Panc1 (cell line): Measurements from ENCODE around the gene PYGO2.

ENCODE experiments used
- CTCF ChIP-seq: fragments of 450-650 bp; IDR thresholded peaks from 2 replicates; pipeline ENCODE4 v1.5.1; 2017; ENCODE audit warnings: mild to moderate bottlenecking
- POLR2AphosphoS5 ChIP-seq: IDR thresholded peaks from 2 replicates; pipeline ENCODE4 v1.6.1; 2012; ENCODE audit warnings: mild to moderate bottlenecking, low read depth, low read length, moderate library complexity
- REST ChIP-seq, 2 experiments: IDR thresholded peaks; 2 replicates each; pipeline ENCODE4 v1.6.1; 2011 to 2012; ENCODE audit warnings: low read depth in 2 of 2, control low read depth in 1 of 2, low read length in 1 of 2, mild to moderate bottlenecking in 1 of 2, moderate library complexity in 1 of 2; ENCODE audit not compliant: insufficient read depth in 1 of 2
- TCF7L2 ChIP-seq: IDR thresholded peaks from 2 replicates; pipeline ENCODE4 v1.6.1; 2011; ENCODE audit warnings: mild to moderate bottlenecking, low read depth, low read length, inconsistent platforms

DNA sequence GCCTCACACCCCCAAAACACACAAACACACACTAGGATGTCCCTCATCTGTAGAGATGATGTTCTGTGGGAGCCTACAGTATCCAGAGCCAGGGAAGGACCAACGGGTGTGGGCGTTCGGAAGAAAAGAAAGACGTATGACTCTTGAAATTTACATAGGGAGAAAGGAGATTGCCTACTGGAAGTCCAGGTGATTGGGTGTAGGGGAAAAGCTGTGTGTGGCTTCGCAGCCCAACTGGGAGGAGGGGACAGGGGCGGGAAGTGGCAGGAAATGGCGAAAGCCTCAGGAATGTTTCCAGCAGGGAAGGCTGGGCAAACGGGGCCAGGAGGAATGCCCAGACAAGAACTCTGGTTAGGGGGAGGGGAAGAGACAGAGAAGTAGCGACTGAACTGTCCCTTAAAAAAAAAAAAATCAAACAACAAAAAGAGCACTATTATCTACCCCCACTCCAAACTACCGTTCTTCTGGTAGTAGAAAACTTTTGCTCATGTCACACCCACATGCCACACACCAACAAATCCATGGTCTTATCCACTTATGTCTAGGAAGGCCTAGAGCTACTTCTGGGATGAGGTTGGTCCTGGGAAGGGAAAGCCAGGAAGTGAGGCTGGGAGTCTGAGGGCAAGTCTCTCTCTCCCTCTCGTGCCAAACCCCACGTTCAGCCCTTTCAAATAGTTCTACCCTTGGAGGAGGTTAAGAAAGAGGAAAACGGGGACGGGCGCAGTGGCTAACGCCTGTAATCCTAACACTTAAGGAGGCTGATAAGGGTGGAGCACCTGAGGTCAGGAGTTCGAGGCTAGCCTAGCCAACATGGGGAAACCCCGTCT is 11.1 kb upstream of the PYGO2 start:
- no peak for TF ChIP-seq CTCF
- no peak; the same call in 1 of the 2 replicates for TF ChIP-seq POLR2AphosphoS5
- TF ChIP-seq REST (IDR thresholded peaks at IDR 0.05; ENCODE audit: insufficient read depth in 1 of 2, low read depth in 2 of 2, low read length in 1 of 2), result no peak
- TF ChIP-seq TCF7L2, result no peak
